GM19397 (cell line): ENCODE measurements around the gene RBM38.

Experiments used
- ATAC-seq: cut with Tn5 transposase; IDR thresholded peaks from one replicate; pipeline ENCODE4 v1.9.1; 2021; ENCODE audit warnings: mild to moderate bottlenecking, moderate library complexity; ENCODE audit not compliant: unreplicated experiment

The RBM38 gene

GRCh38 chr20:57374343-57374930 is 16.8 kb upstream of the RBM38 start:
- no peak for ATAC-seq

- ATAC-seq: no peak
These were observed 16.1 kb upstream of the RBM38 start for GRCh38 chr20:57374931-57375651.

GRCh38 chr20:57375652-57376230 is 15.5 kb upstream of the RBM38 start:
- ATAC-seq: no peak

GRCh38 chr20:57377350-57377749 is 13.8 kb upstream of the RBM38 start:
- ATAC-seq: no peak

- ATAC-seq: no peak
These were observed 13.1 kb upstream of the RBM38 start for GRCh38 chr20:57378107-57378506.

- no peak for ATAC-seq
These were observed 12.4 kb upstream of the RBM38 start for GRCh38 chr20:57378646-57379262.

GRCh38 chr20:57379263-57379647 is 11.9 kb upstream of the RBM38 start:
- ATAC-seq: no peak

GRCh38 chr20:57380081-57380750 is 11.0 kb upstream of the RBM38 start:
- ATAC-seq: no peak

GRCh38 chr20:57381596-57382503 is 9.3 kb upstream of the RBM38 start:
- ATAC-seq: no peak

- ATAC-seq: no peak
These were observed 8.7 kb upstream of the RBM38 start for GRCh38 chr20:57382516-57382915.

GRCh38 chr20:57383447-57384347 is 7.5 kb upstream of the RBM38 start:
- ATAC-seq: no peak

GRCh38 chr20:57384486-57384885 is 6.7 kb upstream of the RBM38 start:
- ATAC-seq: no peak

- no peak for ATAC-seq
These were observed 6.0 kb upstream of the RBM38 start for GRCh38 chr20:57384953-57385761.

- no peak for ATAC-seq
These were observed 5.3 kb upstream of the RBM38 start for GRCh38 chr20:57385940-57386339.

GRCh38 chr20:57386762-57387161 is 4.4 kb upstream of the RBM38 start:
- ATAC-seq: no peak

- no peak for ATAC-seq
These were observed 3.7 kb upstream of the RBM38 start for GRCh38 chr20:57387463-57387862.

GRCh38 chr20:57387945-57388371 is 3.2 kb upstream of the RBM38 start:
- no peak for ATAC-seq

GRCh38 chr20:57388953-57389694 is 2.1 kb upstream of the RBM38 start:
- no peak for ATAC-seq
